GM21515 (cell line): ENCODE results near the gene SCAF1.

Experiments
- ATAC-seq: cut with Tn5 transposase; IDR thresholded peaks from one replicate; pipeline ENCODE4 v1.9.1; 2021; ENCODE audit not compliant: unreplicated experiment

Gene SCAF1

DNA sequence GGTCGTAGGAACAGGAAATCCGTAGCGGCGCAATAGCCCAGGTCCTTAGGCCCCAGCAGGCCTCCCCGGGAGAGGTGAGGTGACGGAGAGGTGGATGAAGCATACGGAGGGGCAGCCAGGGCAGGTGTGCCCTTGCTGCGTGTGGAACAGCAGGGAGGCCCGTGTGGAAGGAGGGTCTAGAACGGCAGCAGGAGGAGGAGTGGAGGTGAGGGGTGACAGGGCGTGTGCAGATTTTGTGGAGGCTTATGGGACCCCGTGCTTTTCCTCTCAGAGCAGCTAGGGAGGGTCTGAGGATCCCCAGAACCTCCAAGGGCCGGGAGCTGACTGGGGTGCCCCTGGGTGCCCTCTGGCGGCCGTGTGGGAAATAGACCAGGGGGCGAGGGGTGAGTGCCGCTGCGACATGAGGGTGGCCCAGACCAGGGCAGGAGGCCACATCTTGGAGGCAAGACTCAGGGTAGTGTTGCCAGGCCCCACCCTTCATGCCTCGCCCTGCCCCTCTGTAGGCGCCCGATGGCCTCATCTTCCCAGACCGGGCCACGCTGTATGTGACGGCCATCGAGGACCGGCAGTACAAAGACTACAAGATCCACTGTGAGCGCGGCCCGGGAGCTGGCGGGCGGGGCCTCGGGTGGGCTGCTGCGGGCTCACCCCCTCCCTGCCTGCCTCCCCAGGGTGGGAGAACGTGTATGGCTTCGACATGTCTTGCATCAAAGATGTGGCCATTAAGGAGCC lies 42.4 kb downstream of the SCAF1 start:
- ATAC-seq, result no peak

DNA sequence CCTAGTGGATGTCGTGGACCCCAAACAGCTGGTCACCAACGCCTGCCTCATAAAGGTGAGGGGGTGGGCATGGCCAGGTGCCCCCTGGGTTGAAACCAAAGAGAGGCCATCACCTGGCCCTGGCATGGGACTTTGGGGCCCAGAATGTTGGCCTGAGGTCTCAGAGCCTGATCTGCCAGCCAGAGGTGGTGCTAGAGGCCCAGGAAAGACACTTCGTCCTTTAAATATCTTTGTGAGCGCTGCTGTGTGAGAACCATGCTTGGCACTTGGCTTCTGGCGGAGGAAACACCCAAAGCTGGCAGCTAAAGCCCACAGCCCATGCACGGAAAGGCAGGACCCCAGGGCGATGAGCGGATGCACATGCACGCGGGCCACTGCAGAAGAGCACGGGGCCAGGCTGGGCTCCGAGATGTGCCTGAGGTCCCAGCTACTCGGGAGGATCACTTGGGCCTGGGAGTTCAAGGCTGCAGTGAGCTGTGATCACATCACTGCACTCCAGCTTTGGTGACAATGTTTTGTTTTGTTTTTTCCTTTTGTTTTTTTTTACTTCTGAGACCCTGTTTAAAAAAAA lies 43.1 kb downstream of the SCAF1 start:
- no peak for ATAC-seq

DNA sequence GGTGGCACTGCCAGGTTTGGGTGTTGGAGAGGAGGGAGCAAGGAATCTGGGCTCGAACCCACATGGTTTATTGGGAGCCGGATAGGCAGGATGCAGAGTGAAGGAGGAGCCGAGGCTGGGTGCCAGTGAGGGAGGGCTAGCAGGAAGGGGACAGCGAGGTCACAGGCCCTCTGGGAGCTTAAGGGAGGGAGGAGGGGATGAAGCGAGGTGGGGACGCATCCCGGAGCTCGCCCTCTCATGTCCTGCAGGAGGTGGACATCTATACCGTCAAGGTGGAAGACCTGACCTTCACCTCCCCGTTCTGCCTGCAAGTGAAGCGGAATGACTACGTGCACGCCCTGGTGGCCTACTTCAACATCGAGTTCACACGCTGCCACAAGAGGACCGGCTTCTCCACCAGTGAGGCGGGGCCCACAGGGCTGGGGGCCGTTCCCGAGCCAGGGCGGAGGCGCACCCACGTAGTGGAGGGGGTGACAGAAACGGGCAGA lies 43.9 kb downstream of the SCAF1 start:
- no peak for ATAC-seq

DNA sequence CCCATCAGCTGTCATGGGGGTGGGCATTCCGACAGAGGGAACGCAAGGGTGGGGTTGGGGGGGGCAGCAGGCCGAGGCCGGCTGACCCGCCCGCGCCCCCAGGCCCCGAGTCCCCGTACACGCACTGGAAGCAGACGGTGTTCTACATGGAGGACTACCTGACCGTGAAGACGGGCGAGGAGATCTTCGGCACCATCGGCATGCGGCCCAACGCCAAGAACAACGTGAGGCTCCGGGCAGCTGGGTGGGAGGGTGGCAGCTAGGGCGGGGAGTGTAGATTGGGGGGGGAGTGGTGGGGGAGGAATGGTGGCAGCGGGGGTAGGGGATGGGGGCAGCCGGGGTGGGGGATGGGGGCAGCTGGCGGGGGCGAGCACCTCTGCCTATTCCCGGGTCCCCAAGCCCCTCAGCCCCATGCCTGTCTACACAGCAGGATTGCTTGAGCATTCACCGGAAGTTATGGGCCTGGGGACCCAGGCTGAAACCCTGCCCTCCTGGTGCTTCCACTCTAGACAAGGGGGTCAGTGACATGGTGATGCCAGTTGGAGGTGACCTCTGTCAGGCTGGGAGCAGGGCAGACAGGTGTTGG lies 44.6 kb downstream of the SCAF1 start:
- no peak for ATAC-seq

DNA sequence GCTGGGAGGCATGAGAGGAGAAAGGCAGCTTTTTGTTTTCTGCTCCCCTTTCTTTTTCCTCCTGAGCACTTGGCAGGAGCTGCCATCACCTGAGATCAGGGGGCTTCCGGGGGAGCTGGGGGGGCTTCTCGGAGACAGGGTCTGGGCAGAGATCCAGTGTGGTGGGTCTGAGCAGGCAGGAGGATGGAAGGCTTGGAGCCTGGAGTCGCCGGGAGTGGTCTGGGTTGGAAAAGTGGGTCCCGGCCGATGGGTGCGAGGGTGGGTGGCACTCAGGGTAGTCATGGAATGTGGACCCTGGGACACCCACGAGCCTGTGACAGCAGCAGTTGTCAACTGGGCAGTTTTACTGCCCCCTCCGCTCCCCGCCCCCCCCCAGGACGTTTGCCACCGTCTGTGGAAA lies 45.1 kb downstream of the SCAF1 start:
- no peak for ATAC-seq

DNA sequence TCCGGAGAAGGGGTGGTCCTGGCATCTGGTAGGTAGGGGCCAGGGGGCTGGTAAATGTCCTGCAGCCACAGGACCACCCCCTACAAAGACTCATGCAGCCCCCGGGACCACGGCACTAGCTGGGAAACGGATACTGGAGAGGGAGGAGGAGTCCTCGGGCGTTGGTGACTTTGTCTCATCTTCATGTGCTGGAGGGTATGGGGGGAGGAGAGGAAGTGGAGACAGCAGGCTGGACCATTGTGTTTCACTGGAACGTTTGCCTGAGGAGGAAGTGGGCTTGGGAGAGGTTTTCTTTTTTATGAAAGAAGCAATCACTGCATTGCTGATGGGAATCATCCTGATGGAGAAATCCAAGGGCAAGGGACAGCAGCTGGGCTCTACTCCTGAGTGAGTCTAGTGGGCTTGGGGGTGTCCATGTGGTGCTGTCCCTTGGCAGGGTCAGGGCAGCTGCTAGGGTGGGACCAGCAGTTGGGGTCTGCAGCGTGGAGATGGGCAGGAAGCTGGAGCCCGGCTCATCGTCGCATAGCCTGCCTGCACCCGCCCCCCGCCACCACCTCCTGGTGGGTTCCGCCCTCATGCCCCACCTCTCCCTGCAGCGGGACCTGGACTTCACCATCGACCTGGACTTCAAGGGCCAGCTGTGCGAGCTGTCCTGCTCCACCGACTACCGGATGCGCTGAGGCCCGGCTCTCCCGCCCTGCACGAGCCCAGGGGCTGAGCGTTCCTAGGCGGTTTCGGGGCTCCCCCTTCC lies 45.7 kb downstream of the SCAF1 start:
- ATAC-seq, result no peak

DNA sequence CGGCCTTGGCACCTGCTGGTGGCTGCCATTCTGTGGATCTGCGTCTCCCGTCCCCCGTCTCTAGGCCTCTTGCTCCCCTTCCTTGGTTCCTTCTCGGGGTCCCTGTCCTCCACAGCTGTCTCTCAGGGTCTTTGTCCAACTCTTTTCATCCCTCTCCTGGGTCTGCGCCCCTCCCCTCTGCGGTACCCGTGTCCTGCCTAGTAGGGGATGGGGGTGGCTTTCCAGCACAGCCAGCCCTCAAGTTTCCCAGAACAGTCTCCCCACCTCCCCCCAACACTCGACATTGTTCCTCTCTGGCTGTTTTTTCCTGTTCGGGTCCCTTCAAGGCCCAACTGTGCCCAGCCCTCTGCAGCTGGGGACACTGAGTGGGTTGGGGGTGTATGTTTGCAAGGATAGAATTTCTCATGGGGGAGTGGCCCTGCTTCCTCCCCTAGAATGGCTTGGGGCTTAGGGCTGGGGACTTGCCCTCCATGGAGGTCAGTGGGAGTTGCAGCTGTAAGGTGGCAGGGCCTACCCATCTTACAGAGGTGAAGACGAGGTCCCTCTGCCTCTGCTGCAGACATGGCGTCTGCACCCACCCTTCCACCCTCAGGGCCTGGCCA lies 46.6 kb downstream of the SCAF1 start:
- ATAC-seq, result no peak

DNA sequence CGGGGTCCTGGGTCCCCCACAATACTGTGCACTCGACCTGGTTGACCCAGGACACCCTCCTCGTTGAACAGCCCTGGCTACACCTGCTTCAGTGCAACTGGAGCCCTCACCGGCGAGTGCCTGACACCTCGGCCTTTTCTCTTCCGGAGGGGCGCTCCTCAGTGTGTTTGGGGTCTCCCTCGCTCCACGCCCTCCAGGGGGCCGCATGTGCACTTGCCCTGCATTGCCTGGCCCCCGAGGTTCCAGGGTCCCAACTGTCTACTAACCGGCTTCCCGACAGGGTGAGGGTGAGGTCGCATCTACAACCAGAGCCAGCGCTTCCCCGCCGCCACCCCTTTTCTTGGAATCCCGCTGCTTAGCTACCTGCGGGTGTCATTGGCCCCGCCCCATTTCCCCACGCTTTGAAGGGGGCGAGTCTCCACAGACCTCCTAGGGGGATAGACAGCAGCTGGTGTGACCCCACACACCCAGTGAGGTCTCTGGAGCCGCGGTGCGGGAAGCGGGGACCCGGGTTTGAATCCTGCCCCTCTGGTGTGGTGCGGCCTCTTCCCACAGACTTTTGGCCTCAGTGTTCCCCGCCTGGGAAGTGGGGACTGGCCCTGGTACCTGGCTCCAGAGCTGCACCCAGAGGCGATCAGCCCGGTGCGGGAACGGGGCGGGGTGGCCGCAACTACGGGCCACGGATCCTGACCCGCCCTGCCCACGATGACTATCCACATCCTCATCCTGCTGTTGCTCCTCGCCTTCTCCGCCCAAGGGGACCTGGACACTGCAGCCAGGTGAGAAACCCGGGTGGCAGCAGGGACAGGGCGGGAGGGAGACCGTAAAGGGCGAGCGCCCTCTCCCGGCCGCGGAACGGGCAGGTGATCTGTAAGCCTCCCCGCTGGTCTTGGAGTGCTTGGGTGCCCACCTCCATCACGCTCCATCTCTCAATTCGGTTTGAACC lies 47.4 kb downstream of the SCAF1 start, which contains the start of gene ADM5:
ADM5 (plus strand) TSS at position 462 of the 946 bp plus-strand sequence; CDS start at position 706, 244 bp downstream.
- no peak for ATAC-seq

DNA sequence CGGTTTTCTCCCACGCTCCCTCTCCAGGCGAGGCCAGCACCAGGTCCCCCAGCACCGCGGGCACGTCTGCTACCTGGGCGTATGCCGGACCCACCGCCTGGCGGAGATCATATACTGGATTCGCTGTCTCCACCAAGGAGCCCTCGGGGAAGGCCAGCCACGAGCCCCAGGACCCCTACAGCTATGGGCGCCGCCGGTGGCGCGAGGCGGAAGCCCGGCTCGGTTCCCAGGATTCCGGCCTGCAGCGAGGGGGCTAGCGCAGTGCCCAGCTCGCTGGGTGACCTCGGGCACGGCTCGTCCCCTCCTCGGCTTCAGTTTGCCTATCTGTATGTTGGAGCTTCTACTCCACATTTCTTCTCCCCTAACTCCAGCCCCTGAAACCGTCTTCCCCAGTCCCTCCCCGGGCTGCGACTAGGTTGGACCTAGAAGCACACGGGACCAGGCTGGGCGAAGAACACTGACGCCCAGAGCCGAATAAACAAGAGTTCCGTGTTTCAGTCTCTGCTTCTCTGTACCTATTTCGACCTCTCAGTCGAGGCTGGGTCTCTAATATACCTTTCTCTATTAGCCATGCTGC lies 48.2 kb downstream of the SCAF1 start:
- ATAC-seq, result no peak

DNA sequence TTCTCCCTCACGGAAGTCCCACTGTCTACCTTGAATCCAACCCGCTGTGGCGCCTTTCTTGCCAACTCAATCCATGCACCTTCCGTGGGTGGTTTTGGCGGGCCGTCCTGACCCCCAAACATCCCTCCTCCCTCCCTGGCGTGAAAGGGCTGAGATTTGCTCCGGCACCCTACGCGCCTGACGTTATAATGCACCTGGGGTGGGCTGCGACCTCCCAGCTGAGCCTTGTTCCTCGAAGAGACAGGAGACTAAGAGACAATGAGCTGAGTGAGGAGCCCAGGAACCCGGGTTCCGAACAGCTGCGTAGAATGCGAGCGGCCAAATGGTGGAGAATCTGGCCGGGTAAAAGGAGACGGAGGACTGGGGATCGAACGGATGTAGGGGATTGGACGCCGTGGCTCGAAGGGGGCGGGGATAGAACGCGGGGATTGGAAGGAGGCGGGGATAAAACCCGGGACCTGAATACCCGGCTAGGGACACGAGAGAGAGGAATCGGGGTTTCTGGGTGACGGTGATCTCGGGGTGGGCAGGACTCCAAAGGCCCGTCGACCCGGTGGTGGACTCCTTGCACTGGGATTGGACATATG lies 48.7 kb downstream of the SCAF1 start, which contains the start of gene CPT1C:
CPT1C (plus strand) TSS at position 461 of the 587 bp plus-strand sequence. CDS start 1,137 bp downstream, outside the sequence.
- no peak for ATAC-seq

DNA sequence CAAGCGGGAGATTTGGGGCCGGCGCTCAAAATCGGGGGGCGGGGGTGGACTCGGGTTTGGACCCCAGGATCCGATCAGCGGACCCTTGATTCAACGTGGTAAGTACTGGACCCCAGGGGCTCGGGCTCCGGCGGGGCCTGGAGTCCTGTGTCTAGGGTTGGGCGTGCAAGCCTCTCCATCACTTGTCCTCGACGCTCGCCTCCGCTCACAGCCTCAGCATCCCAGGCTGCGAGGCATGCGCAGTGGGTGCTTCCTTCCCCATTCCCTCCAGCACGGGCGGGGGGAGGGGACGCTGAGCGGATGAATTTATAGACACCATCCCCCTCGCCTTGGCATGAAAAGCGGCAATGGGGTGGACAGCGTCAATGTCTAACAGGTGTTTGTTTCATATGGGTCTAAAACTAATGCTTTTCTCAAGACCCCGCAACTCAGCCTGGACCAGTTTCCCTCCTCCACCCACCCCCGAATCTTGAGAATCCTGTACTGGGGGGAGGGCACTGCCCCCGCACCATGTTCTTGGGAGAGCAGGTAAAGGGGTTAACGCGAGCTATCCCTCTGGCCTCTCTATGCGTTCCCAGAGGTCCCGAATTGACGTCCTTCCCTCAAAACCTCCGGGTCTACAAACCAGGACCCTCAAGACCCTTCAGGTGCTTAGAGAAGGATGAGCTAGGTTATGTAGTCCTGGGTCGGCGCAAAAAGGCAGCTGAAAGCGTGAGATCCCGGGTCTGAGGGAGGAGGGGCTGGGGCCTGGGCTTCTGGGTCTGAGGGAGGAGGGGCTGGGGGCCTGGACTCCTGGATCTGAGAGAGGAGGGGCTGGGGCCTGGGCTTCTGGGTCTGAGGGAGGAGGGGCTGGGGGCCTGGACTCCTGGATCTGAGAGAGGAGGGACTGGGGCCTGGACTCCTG lies 49.5 kb downstream of the SCAF1 start:
- no peak for ATAC-seq

DNA sequence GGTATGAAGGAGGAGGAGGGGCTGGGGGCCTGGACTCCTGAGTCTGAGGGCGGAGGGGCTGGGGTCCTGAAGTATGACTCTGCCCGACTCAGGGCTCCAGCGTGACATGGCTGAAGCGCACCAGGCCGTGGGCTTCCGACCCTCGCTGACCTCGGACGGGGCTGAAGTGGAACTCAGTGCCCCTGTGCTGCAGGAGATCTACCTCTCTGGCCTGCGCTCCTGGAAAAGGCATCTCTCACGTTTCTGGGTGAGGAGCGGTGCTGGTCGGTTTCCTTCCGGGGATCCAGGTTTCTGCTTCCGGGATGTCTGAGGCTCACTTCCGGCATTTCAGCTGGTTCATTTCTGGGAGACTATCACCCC lies 50.1 kb downstream of the SCAF1 start:
- no peak for ATAC-seq

DNA sequence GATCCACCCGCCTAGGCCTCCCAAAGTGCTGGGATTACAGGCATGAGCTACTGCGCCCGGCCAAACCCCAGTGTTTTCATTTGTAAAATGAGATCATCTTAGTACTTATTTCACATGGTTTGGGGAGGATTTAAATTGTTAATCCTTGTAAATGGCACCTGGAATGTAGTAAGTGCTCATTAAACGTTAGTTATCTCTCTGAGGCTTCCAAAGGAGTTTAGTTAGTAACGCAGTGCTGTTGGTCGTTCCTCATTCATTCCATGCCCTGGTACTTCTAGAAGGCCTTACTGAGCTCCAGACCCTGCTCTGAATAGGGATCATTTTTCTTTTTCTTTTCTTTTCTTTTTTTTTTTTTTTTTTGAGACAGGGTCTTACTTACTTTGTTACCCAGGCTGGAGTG lies 54.1 kb downstream of the SCAF1 start:
- ATAC-seq, result no peak

DNA sequence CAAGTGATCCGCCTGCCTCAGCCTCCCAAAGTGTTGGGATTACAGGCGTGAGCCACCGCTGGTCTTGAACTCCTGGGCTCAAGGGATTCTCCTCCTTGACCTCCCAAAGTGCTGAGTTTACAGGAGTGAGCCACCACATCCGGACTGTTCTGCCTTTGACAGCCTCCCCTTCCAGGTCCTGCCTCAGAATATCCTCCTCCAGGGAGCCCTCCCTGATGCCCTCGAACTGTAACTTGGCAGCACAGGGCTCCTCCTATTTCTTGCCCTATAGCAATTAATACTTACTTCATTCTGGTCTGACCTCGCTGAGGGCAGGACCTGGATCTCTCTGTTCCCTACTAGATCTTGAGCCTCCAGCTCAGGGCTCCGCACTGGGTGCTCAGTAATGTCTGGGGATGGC lies 54.9 kb downstream of the SCAF1 start:
- ATAC-seq, result no peak

DNA sequence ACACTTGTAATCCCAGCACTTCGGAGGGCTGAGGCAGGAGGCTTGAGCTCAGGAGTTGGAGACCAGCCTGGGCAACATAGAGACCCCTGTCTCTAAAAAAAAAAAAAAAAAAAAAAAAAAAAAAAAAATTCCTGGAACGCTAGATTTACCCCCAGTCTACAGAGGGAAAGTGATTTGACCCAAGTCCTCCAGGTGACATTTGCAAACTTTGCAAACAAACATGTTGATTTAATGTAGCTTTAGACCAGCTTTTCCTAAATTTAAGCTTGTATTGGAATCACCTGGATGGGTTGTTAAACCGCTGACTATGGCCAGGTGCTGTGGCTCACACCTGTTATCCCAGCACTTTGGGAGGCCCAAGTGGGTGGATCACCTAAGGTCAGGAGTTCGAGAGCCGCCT lies 57.4 kb downstream of the SCAF1 start:
- ATAC-seq, result no peak

DNA sequence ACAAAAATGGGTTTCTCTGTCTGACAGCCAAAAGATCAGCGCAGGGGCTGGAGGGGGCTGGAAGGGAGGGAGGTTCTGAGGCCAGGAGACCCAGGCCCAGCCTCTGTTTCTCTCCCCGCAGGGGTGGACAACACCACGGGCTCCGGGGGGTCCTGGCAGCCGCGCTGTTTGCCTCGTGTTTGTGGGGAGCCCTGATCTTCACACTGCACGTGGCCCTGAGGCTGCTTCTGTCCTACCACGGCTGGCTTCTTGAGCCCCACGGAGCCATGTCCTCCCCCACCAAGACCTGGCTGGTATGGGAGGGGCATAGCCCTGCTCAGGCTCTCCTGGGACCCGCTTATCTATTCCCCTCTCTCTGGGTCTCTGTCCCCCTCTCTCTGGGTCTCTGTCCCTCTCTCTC lies 58.6 kb downstream of the SCAF1 start:
- no peak for ATAC-seq

DNA sequence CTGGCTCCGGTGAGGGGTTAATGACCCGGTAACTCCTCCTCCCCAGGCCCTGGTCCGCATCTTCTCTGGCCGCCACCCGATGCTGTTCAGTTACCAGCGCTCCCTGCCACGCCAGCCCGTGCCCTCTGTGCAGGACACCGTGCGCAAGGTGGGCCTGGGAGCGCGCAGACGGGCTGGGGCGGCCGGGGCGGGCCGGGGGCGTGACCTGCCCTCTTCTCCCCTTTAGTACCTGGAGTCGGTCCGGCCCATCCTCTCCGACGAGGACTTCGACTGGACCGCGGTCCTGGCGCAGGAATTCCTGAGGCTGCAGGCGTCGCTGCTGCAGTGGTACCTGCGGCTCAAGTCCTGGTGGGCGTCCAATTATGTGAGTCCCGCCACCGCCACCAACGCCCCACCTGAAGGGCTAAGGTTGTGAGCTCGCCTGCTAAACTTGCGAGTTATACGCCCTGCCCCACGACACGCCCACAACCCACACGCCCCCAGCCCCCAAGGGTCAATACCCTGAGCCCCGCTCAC lies 59.3 kb downstream of the SCAF1 start:
- ATAC-seq, result no peak
